ENCODE results near the gene GIPC2. TPM values are rescaled to one million over a fixed set of nuclear protein-coding genes. Genes with fewer than 3 reads are reported as not detected.
A peak's percentile ranks its signal among the peaks of the same experiment; 100 is the strongest.

The GIPC2 gene
- total and polyA plus RNA-seq, 9 of the 15 experiments (the other 6 are each of a cell fraction or from before 2014, with no cell fraction given) = 0.01 to 0.05 (median 0.04) TPM; not detected in 3

GRCh38 chr1:78035121-78035520 lies 10.6 kb upstream of the GIPC2 start:
- H3K27ac ChIP-seq (ENCODE audit: extremely low read depth, low read depth, low read length) = no peak overlapping the region
- ChIA-PET CTCF (ENCODE audit: low intra/inter-chr PET ratio) (no interaction called here), POLR2A (interaction anchor here (1.4 kb wide), 1 partner anchor 27 kb away, joined by 4 read pairs; no protein-coding TSS in a partner anchor)
- no peaks in the 10 kb centered on the region for H3K9me1 ChIP-seq (ENCODE audit: control insufficient read depth, insufficient read depth, low read length)
- H3K4me3 ChIP-seq = no peak overlapping the region
- no peaks in the 10 kb centered on the region for H4K20me1 ChIP-seq (replicated peaks; ENCODE audit: control insufficient read depth, insufficient read depth, low read length)
- H3K27me3 ChIP-seq (ENCODE audit: control insufficient read depth in 2 of 2, insufficient read depth in 2 of 2, low read length in 2 of 2) = no peaks in the 10 kb centered on the region
- intact Hi-C loops (cut with micrococcal nuclease) = no loop called here
- no peak overlapping the region for H3K9ac ChIP-seq (ENCODE audit: insufficient read depth in 1 of 2, low read depth in 2 of 2, low read length in 2 of 2)
- ATAC-seq = no peak
- DNase-seq (ENCODE audit: extremely low read depth in 1 of 4, low spot score in 3 of 4) = no peak
- WGBS (ENCODE audit: insufficient coverage, low coverage, missing lambda C conversion rate) = 45% methylated on average over 2 of the region's 2 CpGs
- no TSS peak for BruUV-seq (replicated peaks)
- H3K36me3 ChIP-seq (ENCODE audit: control insufficient read depth, insufficient read depth, low read length) = no peaks in the 10 kb centered on the region
- H3K79me2 ChIP-seq (ENCODE audit: control insufficient read depth, insufficient read depth, low read length) = no peaks in the 10 kb centered on the region
- in situ Hi-C loops (cut with MboI) = no loop called here
- H3K9me3 ChIP-seq (replicated peaks; ENCODE audit: control insufficient read depth, insufficient read depth, low read depth, low read length) = no peaks in the 10 kb centered on the region
- FAIRE-seq = no peak
- no peak overlapping the region for H2AFZ ChIP-seq (ENCODE audit: low read depth, low read length)
- H3K4me1 ChIP-seq (replicated peaks in 1 of 2; ENCODE audit: control insufficient read depth in 2 of 2, insufficient read depth in 2 of 2, low read length in 2 of 2) = peaks cover 0 to 11% of the 10 kb centered on the region in 2 experiments; a peak in 2 of 5 replicates
- TF ChIP-seq NELFE (IDR thresholded peaks at IDR 0.05; ENCODE audit: insufficient read depth, insufficient read length) (no peak), CEBPG (CRISPR knock-in tag; IDR thresholded peaks at IDR 0.05) (no peak), CEBPG (tag; conservative IDR thresholded peaks at IDR 0.05 in 1 of 2, IDR thresholded peaks at IDR 0.05 in 1 of 2) (peak; percentile 46 to 89), CEBPB (tag; IDR thresholded peaks at IDR 0.05) (peak; percentile 89)
- H3K4me2 ChIP-seq (ENCODE audit: insufficient read depth, low read length) = no peak overlapping the region

- in situ Hi-C loops (cut with MboI) = no loop called here
- TF ChIP-seq TCFL5 (CRISPR knock-in tag; conservative IDR thresholded peaks at IDR 0.05) (no peak), HDGF (IDR thresholded peaks at IDR 0.05) (no peak), ZNF133 (CRISPR knock-in tag; IDR thresholded peaks at IDR 0.05) (no peak), KHSRP (IDR thresholded peaks at IDR 0.05) (no peak), TCF3 (CRISPR knock-in tag; IDR thresholded peaks at IDR 0.05) (no peak), CEBPB (tag; IDR thresholded peaks at IDR 0.05) (peak; percentile 86), CEBPG (CRISPR knock-in tag; IDR thresholded peaks at IDR 0.05) (no peak), CEBPG (tag; conservative IDR thresholded peaks at IDR 0.05 in 1 of 2, IDR thresholded peaks at IDR 0.05 in 1 of 2) (peak; percentile 20 to 93; a peak in 2 of 4 replicates), ZBTB26 (CRISPR knock-in tag; IDR thresholded peaks at IDR 0.05) (no peak), ZNF24 (IDR thresholded peaks at IDR 0.05) (no peak), FOXJ3 (CRISPR knock-in tag; IDR thresholded peaks at IDR 0.05) (no peak), SUPT5H (IDR thresholded peaks at IDR 0.05) (no peak), MCM5 (IDR thresholded peaks at IDR 0.05; ENCODE audit: low read depth) (no peak), PHF20 (IDR thresholded peaks at IDR 0.05; ENCODE audit: partially characterized antibody) (no peak), RFX7 (CRISPR knock-in tag; IDR thresholded peaks at IDR 0.05) (no peak), PPARD (CRISPR knock-in tag; IDR thresholded peaks at IDR 0.05) (no peak)
- CTCF ChIA-PET (ENCODE audit: low intra/inter-chr PET ratio) = no interaction called here
- Histone ChIP-seq H3K4me2 (ENCODE audit: insufficient read depth, low read length) (no peak overlapping the region), H3K79me2 (ENCODE audit: control insufficient read depth, insufficient read depth, low read length) (no peaks in the 10 kb centered on the region), H3K9me1 (ENCODE audit: control insufficient read depth, insufficient read depth, low read length) (no peaks in the 10 kb centered on the region), H3K9ac (ENCODE audit: insufficient read depth in 1 of 2, low read depth in 2 of 2, low read length in 2 of 2) (no peak overlapping the region), H3K36me3 (ENCODE audit: control insufficient read depth, insufficient read depth, low read length) (no peaks in the 10 kb centered on the region), H2AFZ (ENCODE audit: low read depth, low read length) (no peak overlapping the region), H3K27me3 (ENCODE audit: control insufficient read depth in 2 of 2, insufficient read depth in 2 of 2, low read length in 2 of 2) (no peaks in the 10 kb centered on the region), H3K4me3 (no peak overlapping the region), H3K4me1 (replicated peaks in 1 of 2; ENCODE audit: control insufficient read depth in 2 of 2, insufficient read depth in 2 of 2, low read length in 2 of 2) (peaks cover 0 to 11% of the 10 kb centered on the region in 2 experiments; a peak in 2 of 5 replicates), H3K27ac (ENCODE audit: extremely low read depth, low read depth, low read length) (no peak overlapping the region), H4K20me1 (replicated peaks; ENCODE audit: control insufficient read depth, insufficient read depth, low read length) (no peaks in the 10 kb centered on the region), H3K9me3 (replicated peaks; ENCODE audit: control insufficient read depth, insufficient read depth, low read depth, low read length) (no peaks in the 10 kb centered on the region)
- no peak for FAIRE-seq
- intact Hi-C loops (cut with micrococcal nuclease) = no loop called here
- POLR2A ChIA-PET = no interaction called here
- no peak for DNase-seq (ENCODE audit: extremely low read depth in 1 of 4, low spot score in 3 of 4)
- 43% methylated on average over 5 of the region's 5 CpGs for WGBS (ENCODE audit: insufficient coverage, low coverage, missing lambda C conversion rate)
- no TSS peak for BruUV-seq (replicated peaks)
- no peak for ATAC-seq
These were observed 9.3 kb upstream of the GIPC2 start for GRCh38 chr1:78036450-78036849.

Data from K562 (cell line).